GM18520 (cell line): ENCODE data around the gene KCNQ1OT1.

ENCODE experiments used
- ATAC-seq: cut with Tn5 transposase; IDR thresholded peaks from one replicate; pipeline ENCODE4 v1.9.1; 2021; ENCODE audit not compliant: unreplicated experiment

Gene KCNQ1OT1

GRCh38 chr11:2612884-2613571, 86.8 kb downstream of the KCNQ1OT1 start:
- ATAC-seq, result no peak

- ATAC-seq, result no peak
Measured at GRCh38 chr11:2609345-2609744, 90.4 kb downstream of the KCNQ1OT1 start.

GRCh38 chr11:2599561-2600189, 100.1 kb downstream of the KCNQ1OT1 start:
- ATAC-seq, result no peak

DNA sequence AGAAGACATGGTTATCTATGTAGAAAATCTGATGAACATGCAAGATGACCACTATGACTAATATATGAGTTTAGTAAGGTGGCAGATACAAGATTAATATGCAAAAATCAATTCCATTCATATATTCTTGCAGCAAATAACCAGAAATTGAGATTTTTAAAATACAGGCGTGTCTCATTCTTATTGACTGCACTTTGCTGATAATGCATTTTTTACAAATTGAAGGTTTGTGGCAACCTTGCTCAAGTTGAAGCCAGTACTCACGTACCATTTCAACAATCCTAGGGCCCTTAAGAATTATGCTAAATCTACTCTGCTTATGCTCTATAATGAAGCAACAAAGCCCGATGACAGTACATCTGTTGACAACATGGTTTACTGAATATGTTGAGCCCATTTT, 104.6 kb downstream of the KCNQ1OT1 start:
- no peak for ATAC-seq

GRCh38 chr11:2594267-2594666, 105.5 kb downstream of the KCNQ1OT1 start:
- ATAC-seq, result no peak

DNA sequence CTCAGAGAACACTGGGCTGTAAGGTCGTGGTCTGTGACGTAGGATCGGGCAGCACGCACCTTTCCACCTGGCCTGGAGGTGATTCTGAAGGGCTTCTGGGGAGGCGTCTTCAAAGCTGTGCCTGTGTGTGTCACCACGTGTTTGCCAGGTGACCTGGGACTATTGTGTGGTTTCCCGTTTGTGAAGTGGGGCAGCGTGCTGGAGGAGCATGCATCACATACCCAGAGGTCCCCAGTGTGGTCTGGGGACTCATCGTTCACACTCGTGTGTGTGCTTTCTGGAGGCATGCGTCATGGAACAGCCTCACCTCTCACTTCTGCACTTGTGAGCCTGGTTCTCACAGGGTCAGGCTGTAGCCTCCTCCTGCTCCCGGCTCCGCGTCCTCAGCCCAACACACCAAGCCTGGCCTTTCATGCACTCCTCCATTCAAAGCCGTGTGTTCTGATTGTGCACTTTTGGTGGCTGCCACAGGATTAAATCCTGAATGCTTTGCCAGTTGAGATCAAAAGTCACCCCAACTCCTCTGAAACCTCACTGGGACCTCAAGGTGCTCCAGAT, 106.3 kb downstream of the KCNQ1OT1 start:
- no peak for ATAC-seq

DNA sequence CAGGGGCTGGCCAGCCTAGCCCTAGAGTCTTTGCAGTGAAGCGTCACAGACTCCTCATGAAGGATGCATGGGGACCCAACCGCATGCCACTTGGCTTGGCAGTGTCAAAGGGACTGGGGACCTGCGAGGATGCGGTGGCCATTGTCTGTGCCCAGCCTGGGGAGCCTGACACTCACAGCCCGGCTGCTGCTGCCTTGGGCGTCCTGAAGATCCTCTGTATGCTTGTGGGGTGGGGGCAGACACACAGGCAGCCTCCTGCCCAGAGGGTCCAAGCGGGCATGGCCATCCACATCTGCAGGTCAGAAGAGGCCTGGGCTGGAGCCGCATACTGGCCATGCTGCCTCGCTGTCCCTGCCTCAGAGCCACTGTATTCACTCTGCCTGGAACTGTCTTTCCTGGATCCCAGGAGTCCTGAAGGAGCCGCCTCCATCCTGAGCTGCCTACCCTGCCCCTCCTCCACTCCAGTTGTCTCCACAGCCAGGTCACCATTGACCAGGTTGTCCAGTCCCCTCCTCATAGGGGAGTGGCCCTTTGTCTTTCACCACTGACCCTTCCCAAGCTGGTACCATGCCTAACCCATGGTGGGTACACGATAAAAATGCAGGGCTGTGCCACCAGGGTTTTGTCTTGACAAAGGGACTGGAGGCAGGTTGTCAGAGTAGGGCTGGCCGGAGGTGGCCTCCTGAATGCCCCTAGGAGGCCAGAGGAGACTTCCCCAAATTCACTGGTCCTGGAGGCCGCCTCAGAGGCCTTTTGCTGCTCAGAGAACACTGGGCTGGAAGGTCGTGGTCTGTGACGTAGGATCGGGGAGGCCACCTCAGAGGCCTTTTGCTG, 107.0 kb downstream of the KCNQ1OT1 start:
- ATAC-seq, result no peak

GRCh38 chr11:2591805-2592204, 108.0 kb downstream of the KCNQ1OT1 start:
- ATAC-seq, result no peak

- no peak for ATAC-seq
Measured at GRCh38 chr11:2590965-2591754, 108.6 kb downstream of the KCNQ1OT1 start.

DNA sequence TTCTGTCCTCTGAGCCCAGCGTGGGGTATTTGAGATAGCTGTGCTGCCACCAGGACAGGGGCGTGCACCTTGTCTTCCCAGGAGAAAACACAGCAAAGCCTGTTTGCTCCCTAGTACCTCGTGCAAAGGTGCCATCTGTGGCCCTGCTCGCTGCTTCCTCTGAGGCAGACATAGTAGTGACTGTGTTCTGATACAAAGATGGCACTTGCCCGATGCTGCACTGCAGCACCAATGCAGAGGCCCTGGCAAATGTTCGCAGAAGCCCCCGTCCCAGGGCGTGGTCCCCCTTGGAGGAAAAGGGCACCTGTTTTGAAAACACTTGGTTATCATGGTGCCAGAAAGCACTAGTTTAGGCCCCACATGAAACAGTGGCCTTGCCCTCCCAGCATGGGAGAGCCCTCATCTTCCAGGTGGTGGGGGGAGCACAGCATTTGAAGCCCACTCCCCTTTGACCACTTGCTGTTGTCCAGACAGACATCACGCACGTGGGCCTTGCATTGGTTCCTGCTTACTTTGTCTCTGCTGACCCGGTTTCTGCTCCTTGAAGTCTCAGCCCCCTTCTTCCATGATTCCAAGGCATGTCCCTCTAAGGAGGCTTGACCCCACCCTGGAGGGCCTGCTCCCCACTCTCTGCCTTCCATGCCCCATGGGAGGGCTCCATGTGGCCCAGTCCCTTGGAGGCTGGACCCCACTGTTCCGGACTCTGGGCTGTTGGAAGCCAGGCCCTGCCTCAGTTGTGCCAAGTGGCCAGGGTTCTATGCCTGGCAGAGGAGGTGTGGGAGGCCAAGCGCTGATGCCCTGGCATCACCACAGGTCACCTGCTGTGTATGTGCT, 109.4 kb downstream of the KCNQ1OT1 start:
- no peak for ATAC-seq

DNA sequence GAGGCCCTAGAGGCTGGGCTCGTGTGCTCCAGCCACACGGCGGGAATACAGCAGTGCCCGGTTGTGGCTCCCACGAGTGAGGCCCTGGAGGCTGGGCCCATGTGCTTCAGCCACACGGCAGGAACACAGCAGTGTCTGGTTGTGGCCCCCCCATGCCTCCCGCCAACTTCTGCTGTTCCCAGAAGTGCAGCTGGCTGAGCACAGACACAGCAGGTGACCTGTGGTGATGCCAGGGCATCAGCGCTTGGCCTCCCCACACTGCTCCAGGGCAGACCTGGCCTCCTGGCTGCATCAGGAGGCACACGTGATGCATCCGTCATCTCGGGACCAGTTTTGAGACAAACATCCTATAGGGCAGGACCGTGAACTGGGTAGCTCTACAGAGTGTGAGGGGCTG, 110.3 kb downstream of the KCNQ1OT1 start:
- no peak for ATAC-seq

DNA sequence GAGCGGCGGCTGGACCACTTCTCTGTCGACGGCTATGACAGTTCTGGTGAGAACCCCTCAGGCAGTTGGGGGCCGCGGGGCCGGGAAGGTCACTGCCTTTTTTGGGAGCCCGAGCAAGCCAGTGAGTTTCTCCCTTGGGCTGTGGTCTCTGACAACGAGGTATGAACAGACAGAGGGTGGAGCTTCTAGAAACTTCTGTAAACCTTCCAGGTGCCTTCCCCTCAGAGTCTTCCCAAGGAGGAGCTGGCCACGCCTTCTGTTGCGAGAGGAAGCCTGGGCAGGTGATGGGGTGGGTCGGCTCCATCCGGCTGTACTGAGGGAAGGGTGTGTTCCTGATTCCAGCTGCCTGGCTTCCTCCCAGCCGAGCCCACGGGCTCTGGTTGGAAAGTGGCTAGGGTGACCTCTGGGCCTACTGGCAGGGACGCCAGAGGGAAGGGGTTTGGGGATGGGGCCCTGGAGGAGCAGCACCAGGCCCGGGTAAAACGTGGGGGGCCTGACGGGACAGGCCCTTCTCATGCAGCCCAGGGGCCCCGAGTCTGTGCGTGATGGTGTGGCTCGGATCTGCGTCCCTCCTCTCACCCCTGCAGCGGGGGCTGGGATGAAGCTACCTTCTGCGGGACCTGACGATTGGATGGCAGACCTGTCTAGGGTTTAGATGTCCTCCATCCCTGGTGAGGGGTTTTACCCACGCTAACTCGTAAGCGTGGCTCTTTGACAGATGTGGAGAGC, 110.8 kb downstream of the KCNQ1OT1 start:
- ATAC-seq, result no peak

GRCh38 chr11:2587976-2588748, 111.6 kb downstream of the KCNQ1OT1 start:
- no peak for ATAC-seq

- no peak for ATAC-seq
Measured at GRCh38 chr11:2587132-2587930, 112.5 kb downstream of the KCNQ1OT1 start.

GRCh38 chr11:2586793-2587131, 113.0 kb downstream of the KCNQ1OT1 start:
- no peak for ATAC-seq

DNA sequence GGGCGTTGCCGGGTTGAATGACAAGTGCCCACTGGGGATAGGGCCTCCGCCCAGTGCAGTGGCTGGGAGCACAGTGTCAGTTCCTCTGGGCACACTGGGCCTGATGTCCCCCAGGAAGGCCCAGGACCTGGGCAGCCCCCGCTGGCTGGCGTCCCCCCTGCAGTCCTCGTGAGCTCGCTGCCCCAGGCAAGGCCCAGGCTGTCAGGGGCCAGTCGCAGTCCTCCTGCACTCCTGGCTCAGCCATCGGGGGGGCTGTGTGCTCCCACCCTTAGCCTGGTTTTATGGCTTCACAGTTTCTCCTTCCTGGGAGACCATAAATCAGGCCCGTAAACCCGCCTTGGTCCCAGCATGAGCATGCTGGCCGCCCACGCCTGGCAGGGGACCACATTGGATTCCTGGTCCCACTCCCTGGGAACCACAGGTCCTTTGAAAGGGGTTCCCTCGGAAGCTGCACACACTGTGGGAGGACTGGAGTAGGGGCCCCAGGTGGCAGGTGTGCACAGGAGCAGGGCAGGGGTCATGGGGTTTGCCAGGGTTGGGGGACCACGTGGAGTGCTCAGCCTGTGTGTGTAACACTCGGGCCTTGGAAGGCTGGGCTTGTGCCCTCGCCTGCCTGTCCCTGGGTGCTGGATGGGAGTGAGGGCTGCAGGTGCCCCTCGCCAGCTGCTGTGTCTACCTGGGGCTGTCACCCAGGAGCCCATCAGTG, 113.6 kb downstream of the KCNQ1OT1 start:
- no peak for ATAC-seq

- no peak for ATAC-seq
Measured at GRCh38 chr11:2585566-2586086, 114.2 kb downstream of the KCNQ1OT1 start.
